Ishikawa (cell line): ENCODE results near the gene CD4.
A peak's percentile ranks its signal among the peaks of the same experiment; 100 is the strongest.

ENCODE experiments used
- CEBPB ChIP-seq: IDR thresholded peaks from 2 replicates; pipeline ENCODE4 v1.6.1; 2012
- CREB1 ChIP-seq: IDR thresholded peaks from 2 replicates; pipeline ENCODE4 v1.6.1; 2012; ENCODE audit warnings: low read depth
- EGR1 ChIP-seq: IDR thresholded peaks from 2 replicates; pipeline ENCODE4 v1.6.1; 2012
- EP300 ChIP-seq: IDR thresholded peaks from 2 replicates; pipeline ENCODE4 v1.6.1; 2012; ENCODE audit warnings: borderline replicate concordance
- MAX ChIP-seq: IDR thresholded peaks from 2 replicates; pipeline ENCODE4 v1.6.1; 2012
- NFIC ChIP-seq: IDR thresholded peaks from 2 replicates; pipeline ENCODE4 v1.6.1; 2012
- RAD21 ChIP-seq: IDR thresholded peaks from 2 replicates; pipeline ENCODE4 v1.6.1; 2012; ENCODE audit warnings: low read depth
- REST ChIP-seq: IDR thresholded peaks from 2 replicates; pipeline ENCODE4 v1.6.1; 2012; ENCODE audit warnings: low read depth, mild to moderate bottlenecking
- TAF1 ChIP-seq: IDR thresholded peaks from 2 replicates; pipeline ENCODE4 v1.6.1; 2012; ENCODE audit warnings: low read depth, mild to moderate bottlenecking
- TCF12 ChIP-seq: IDR thresholded peaks from 2 replicates; pipeline ENCODE4 v1.6.1; 2012; ENCODE audit warnings: low read depth
- TEAD4 ChIP-seq: IDR thresholded peaks from 2 replicates; pipeline ENCODE4 v1.6.1; 2012
- USF1 ChIP-seq: IDR thresholded peaks from 2 replicates; pipeline ENCODE4 v1.6.1; 2012
- YY1 ChIP-seq: IDR thresholded peaks from 2 replicates; pipeline ENCODE4 v1.6.1; 2012; ENCODE audit warnings: low read depth
- ZBTB7A ChIP-seq: IDR thresholded peaks from 2 replicates; pipeline ENCODE4 v1.6.1; 2012; ENCODE audit warnings: low read depth

GRCh38 chr12:6868211-6869048, 79.1 kb downstream of the CD4 start:
- TF ChIP-seq REST (no peak), EGR1 (no peak), CREB1 (no peak), USF1 (no peak), YY1 (no peak), TCF12 (no peak), EP300 (no peak), MAX (no peak), TAF1 (no peak), RAD21 (no peak), CEBPB (no peak), TEAD4 (no peak), ZBTB7A (0 out of 2 replicates have a peak, but pooled peaks have one; percentile 14), NFIC (no peak)
